Heart right ventricle (tissue), 16 donors: ENCODE results near the gene C3orf18. TPM values are rescaled to one million over a fixed set of nuclear protein-coding genes. Genes with fewer than 3 reads are reported as not detected.

ENCODE experiments used
- ATAC-seq, 8 donors: fragments of 200-7000 bp; cut with Tn5 transposase; one replicate each; pipeline ENCODE4 v1.9.1; 2020; ENCODE audit warnings: mild to moderate bottlenecking in 8 of 8, moderate library complexity in 8 of 8, moderate number of reproducible peaks in 1 of 8
- DNase-seq, 2 donors: peaks; one replicate each; pipeline ENCODE4 v3.0.0-alpha.2; 2020
- H3K27ac ChIP-seq, 10 donors: fragments of 200-600 bp; sonication (generic) in 2 of 10; one replicate each; pipeline versions ENCODE4 v1.5.0 to v1.8.0; 2020 to 2022; ENCODE audit warnings: mild to moderate bottlenecking in 3 of 10
- H3K27me3 ChIP-seq, 7 donors: fragments of 200-600 bp; one replicate each; pipeline ENCODE4 v1.8.0; 2021 to 2022; ENCODE audit warnings: mild to moderate bottlenecking in 2 of 7
- H3K36me3 ChIP-seq, 9 donors: fragments of 200-600 bp; sonication (generic) in 1 of 9; one replicate each; pipeline versions ENCODE4 v1.5.0 to v1.8.0; 2020 to 2022; ENCODE audit warnings: mild to moderate bottlenecking in 2 of 9
- H3K4me1 ChIP-seq, 9 donors: fragments of 200-600 bp; sonication (generic) in 1 of 9; one replicate each; pipeline versions ENCODE4 v1.5.0 to v1.8.0; 2020 to 2022; ENCODE audit warnings: mild to moderate bottlenecking in 4 of 9
- H3K4me3 ChIP-seq, 10 donors: fragments of 200-600 bp; sonication (generic) in 2 of 10; one replicate each; pipeline versions ENCODE4 v1.5.0 to v1.8.0; 2020 to 2022; ENCODE audit warnings: mild to moderate bottlenecking in 7 of 10, moderate library complexity in 2 of 10
- H3K9me3 ChIP-seq, 11 donors: fragments of 200-600 bp in 10 of 11; sonication (generic) in 2 of 11; one replicate each; pipeline versions ENCODE4 v1.5.0 to v1.8.0; 2013 to 2022; ENCODE audit warnings: mild to moderate bottlenecking in 2 of 11, control low read depth in 1 of 11, moderate library complexity in 1 of 11
- CTCF ChIP-seq, 9 donors: fragments of 200-600 bp; sonication (generic) in 2 of 9; IDR thresholded peaks; one replicate each; pipeline versions ENCODE4 v1.5.0 to v1.8.0; 2021 to 2022; ENCODE audit warnings: antibody characterized with exemption in 9 of 9, mild to moderate bottlenecking in 5 of 9, moderate library complexity in 1 of 9
- WGBS, 2 donors: extraction: QIAGEN DNeasy Blood & Tissue Kit; methylation state at CpG; one replicate each; pipeline ENCODE4 v1.1.7; 2013; ENCODE audit warnings: inconsistent platforms in 1 of 2; 5-methylcytosine and 5-hydroxymethylcytosine counted together
- intact Hi-C, 10 donors: fragments of 100-400 bp; cut with DNase I; formaldehyde crosslinking; loops; one replicate each; pipeline versions ENCODE4 v1.11.1 to v1.14.2; 2022
- polyA plus RNA-seq, 2 donors: library from polyadenylated mRNA; stranded (reverse); fragments of 200-250 nt; gene quantifications; one replicate each; pipeline ENCODE4 v1.2.3, GENCODE V29; 2013
- total RNA-seq, 10 donors: library from RNA; stranded (reverse); fragmentation: NEBNext Ultra II Directional in 3 of 10; extraction: Animal tissue kit (Norgen Biotek cat#: 25700) in 3 of 10; gene quantifications; one replicate each; pipeline versions ENCODE4 v1.2.1 to v1.2.4, GENCODE V29; 2021 to 2023
- donor health status: Arrhythmogenic right ventricular cardiomyopathy.
- donor health status: ischemic (EF 13 %, LVEDD 7.1; RV severe dilation, severe dysfunction).
- donor health status: healthy with polysubstance abuse.
- donor health status: DM: no; HTN: yes; CAD: no.
- donor health status: DM: no; HTN: no; CAD: no.
- donor health status: ischemic (EF 25% LVEDD 6.9; RV normal size, moderate dysfunction).
- donor health status: ischemic (EF 25% LVEDD 5.7; RV mildly dilated, moderate dysfunction).
- donor health status: healthy.
- donor health status: DM: yes; HTN: yes; CAD: no.
- donor health status: Ischemic cardiomyopathy.
- donor health status: ischemic (EF 35%, LVEDD 5.7; RV mildly dilated, moderate dysfunction).
- donor health status: nonischemic (EF 11% LVEDD 7.7; RV severe dilation, severe dysfunction).
- donor health status: DM: yes; HTN: yes; CAD: no.
- donor health status: PGD.
- donor health status: ischemic (EF 29% LVEDD 5.4; RV normal size, mild dysfunction).
- donor health status: nonischemic (EF 23%, LVEDD 6.1; RV moderate dilation, normal function).

Gene C3orf18
- total and polyA plus RNA-seq, 12 donors, result 19.9 to 49.9 (median 41.1) TPM

GRCh38 chr3:50572801-50573371 is 5.3 kb upstream of the C3orf18 start:
- Histone ChIP-seq H3K27me3 (no peaks in the 10 kb centered on the region), H3K36me3 (peaks cover 0 to 55% (median 0%) of the 10 kb centered on the region in 9 donors), H3K27ac (peak overlapping the region in 9 of 10 donors; percentile 7 to 73 (median 42)), H3K9me3 (no peaks in the 10 kb centered on the region), H3K4me3 (no peak overlapping the region), H3K4me1 (peaks cover 9 to 63% (median 34%) of the 10 kb centered on the region in 9 donors)
- DNase-seq (no peak), ATAC-seq (no peak)
- WGBS, 2 donors, result 85 to 87% methylated on average over 4 of the region's 4 CpGs
- intact Hi-C loops, result loop anchor here (1.0 to 10.0 kb wide), 8 partner anchors 39 to 812 kb away; partner anchors contain the start of genes MANF (in 2 of the 10) and DOCK3 (in 1 of the 10)
- TF ChIP-seq CTCF (IDR thresholded peaks at IDR 0.05), result no peak

GRCh38 chr3:50572158-50572557 is 4.6 kb upstream of the C3orf18 start:
- Histone ChIP-seq H3K4me3 (no peak overlapping the region), H3K4me1 (peaks cover 9 to 69% (median 36%) of the 10 kb centered on the region in 9 donors), H3K27me3 (no peaks in the 10 kb centered on the region), H3K36me3 (peaks cover 0 to 48% (median 0%) of the 10 kb centered on the region in 9 donors), H3K27ac (peak overlapping the region in 9 of 10 donors; percentile 7 to 73 (median 42)), H3K9me3 (no peaks in the 10 kb centered on the region)
- 11 to 23% methylated on average over 1 of the region's 1 CpG for WGBS, 2 donors
- DNase-seq (peak; percentile 72 to 74), ATAC-seq (peak; percentile 6 to 46 (median 32))
- peak; percentile 79 to 97 (median 93) for TF ChIP-seq CTCF (IDR thresholded peaks at IDR 0.05)
- intact Hi-C loops, result loop anchor here (1.0 to 10.0 kb wide), 8 partner anchors 40 to 813 kb away; partner anchors contain the start of genes MANF (in 2 of the 10) and DOCK3 (in 1 of the 10)

GRCh38 chr3:50571486-50571885 is 3.9 kb upstream of the C3orf18 start:
- Histone ChIP-seq H3K4me3 (no peak overlapping the region), H3K27me3 (no peaks in the 10 kb centered on the region), H3K27ac (peak overlapping the region in 2 of 10 donors; percentile 42 to 73), H3K9me3 (no peaks in the 10 kb centered on the region), H3K4me1 (peaks cover 11 to 73% (median 43%) of the 10 kb centered on the region in 9 donors), H3K36me3 (peaks cover 0 to 41% (median 0%) of the 10 kb centered on the region in 9 donors)
- TF ChIP-seq CTCF (IDR thresholded peaks at IDR 0.05), result no peak
- 86 to 89% methylated on average over 4 of the region's 4 CpGs for WGBS, 2 donors
- DNase-seq (no peak), ATAC-seq (no peak)
- intact Hi-C loops, result loop anchor here in 3 of 10 donors (5.0 to 10.0 kb wide), 3 partner anchors 103 to 813 kb away; partner anchors contain the start of genes MANF (in 2 of the 3) and DOCK3 (in 1 of the 3)

- no peak for TF ChIP-seq CTCF (IDR thresholded peaks at IDR 0.05)
- Histone ChIP-seq H3K36me3 (peaks cover 0 to 34% (median 0%) of the 10 kb centered on the region in 9 donors), H3K4me1 (peaks cover 11 to 77% (median 47%) of the 10 kb centered on the region in 9 donors), H3K27me3 (no peaks in the 10 kb centered on the region), H3K4me3 (peak overlapping the region in 5 of 10 donors; percentile 66 to 89 (median 73)), H3K9me3 (no peaks in the 10 kb centered on the region), H3K27ac (peak overlapping the region in 3 of 10 donors; percentile 93 to 95 (median 95))
- intact Hi-C loops, result loop anchor here in 3 of 10 donors (5.0 to 10.0 kb wide), 3 partner anchors 104 to 814 kb away; partner anchors contain the start of genes MANF (in 2 of the 3) and DOCK3 (in 1 of the 3)
- ATAC-seq (no peak), DNase-seq (no peak)
- 76 to 82% methylated on average over 5 of the region's 5 CpGs for WGBS, 2 donors
These were observed 3.1 kb upstream of the C3orf18 start for GRCh38 chr3:50570508-50571279.
